Activated T-helper 1 cell treated with Interleukin-2 at 50 U/mL for 16 hours (primary cell): Measurements from ENCODE around the gene SLC16A7.
"Not testable (repeated sequence)": the region's sequence is repeated elsewhere in the genome, so short reads cannot be mapped to it uniquely, and the experiment has no call there.

Source experiments
- DNase-seq: peaks from one replicate; pipeline ENCODE4 v3.0.0-alpha.2; 2020; ENCODE audit warnings: low read depth

Gene SLC16A7

DNA sequence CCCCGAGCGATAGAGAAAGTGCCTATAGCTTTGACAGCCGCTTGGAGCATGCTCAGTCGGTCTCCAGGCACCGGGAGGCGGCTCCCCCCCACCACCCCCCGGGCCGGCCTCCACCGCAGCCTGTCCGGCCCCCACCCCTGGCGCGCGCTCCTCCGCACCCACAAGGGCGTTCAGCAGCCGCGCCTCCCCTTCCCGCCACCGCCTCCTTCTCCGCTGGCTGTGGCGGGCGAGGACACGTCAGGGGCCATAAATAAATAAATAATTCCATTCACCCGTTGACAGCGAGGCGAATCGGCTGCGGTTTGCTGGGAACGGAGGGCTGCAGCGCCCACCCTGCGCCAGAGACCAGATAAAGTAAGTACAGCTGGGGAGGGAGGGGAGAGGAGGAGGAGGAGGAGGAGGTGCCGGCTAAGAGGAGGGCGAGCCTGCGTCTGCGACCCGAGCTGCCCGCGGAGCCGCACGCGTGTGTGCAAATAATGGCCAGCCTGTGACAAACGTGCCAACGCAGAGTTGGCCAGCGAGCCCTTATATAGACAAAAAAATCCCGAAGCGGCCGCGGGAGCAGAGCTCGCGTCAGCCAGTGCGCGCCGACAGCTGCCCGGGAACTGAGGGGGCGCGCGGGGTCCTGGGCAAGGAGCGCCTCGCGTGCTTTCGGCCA lies at the start of gene SLC16A7:
Gene SLC16A7 (plus strand): TSS at position 147 of the 658 bp plus-strand sequence. CDS start 108,773 bp downstream, outside the sequence.
- DNase-seq: peak; percentile 75

- DNase-seq: no peak
Measured at GRCh38 chr12:59548930-59549329, 46.9 kb upstream of the SLC16A7 start.

DNA sequence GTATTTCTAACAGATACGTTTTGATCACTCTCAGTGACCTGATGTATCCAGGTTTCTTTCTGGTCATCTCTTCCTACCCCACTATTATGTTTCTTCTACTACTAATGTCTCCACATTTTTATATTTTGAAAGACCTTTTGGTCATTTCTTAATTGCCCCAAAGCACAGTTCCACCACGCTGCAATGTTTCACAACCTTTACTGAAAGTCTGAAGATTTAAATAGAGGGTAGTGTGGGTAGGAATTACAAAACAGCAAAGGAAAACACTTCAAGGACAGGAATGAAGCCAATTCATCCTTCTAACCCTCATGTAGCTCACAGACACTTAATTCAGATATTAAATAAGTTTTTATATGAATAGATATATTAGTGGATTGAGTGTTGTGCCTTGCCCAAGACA lies 36.1 kb upstream of the SLC16A7 start:
- DNase-seq: no peak

- no peak for DNase-seq
Measured at GRCh38 chr12:59570145-59570544, 25.7 kb upstream of the SLC16A7 start.

DNA sequence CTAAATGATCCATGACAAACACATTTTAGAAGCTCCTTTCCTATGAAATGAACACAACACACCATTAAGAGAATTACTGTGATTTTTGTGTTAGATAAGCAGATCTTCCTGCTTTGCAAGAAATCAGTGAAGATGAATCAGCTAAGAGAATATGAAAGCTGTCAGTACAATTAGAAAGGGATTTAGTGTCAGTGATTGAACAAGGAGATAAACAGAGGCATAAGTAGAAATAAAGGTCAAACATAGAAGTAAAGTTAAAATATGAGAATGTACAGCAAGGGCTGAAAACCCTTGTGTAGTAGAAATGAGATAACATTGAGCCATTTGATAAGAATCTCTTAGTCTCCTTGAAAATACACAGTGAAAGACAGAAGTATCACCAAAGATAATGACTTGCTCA lies 21.4 kb upstream of the SLC16A7 start:
- no peak for DNase-seq

DNA sequence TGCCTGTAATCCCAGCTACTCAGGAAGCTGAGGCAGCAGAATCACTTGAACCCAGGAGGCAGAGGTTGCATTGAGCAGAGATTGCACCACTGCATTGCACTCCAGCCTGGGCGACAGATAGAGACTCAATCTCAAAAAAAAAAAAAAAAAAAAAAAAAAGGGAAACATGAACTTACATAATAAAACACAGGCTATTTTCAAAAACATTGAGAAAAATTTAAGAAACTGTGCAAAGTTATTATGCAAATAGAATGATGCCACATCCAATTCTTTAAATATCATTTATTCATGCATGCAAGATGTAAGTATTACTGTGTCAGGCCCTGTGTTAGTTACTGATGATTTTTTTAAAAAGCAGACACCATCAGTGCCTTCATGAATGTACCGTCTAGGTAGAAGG lies 20.0 kb upstream of the SLC16A7 start:
- DNase-seq: no peak

GRCh38 chr12:59578254-59578653 lies 17.6 kb upstream of the SLC16A7 start:
- no peak for DNase-seq

- no peak for DNase-seq
Measured at GRCh38 chr12:59579631-59580030, 16.2 kb upstream of the SLC16A7 start.

- no peak for DNase-seq
Measured at GRCh38 chr12:59580050-59580449, 15.8 kb upstream of the SLC16A7 start.

GRCh38 chr12:59583003-59583712 lies 12.7 kb upstream of the SLC16A7 start:
- no peak for DNase-seq

GRCh38 chr12:59587710-59588109 lies 8.1 kb upstream of the SLC16A7 start:
- no peak for DNase-seq

GRCh38 chr12:59593761-59594160 lies 2.1 kb upstream of the SLC16A7 start:
- no peak for DNase-seq

GRCh38 chr12:59594943-59595500 lies 807 bp upstream of the SLC16A7 start:
- no peak for DNase-seq

DNA sequence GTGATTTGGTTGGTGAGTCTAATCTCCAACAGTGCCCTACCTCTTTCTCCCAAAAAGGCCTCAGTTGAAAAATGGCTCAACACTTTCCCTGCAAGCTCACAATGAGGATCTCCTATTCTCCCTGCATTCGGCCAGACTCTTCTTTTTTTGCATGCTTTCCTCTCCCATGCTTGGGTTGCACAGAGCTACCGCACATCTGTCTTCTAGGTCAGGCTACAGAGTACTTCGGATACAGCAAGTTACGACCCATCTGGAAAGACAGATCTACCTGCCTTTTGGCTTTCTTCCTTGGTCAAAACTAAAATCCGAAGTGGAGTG lies 305 bp upstream of the SLC16A7 start:
- no peak for DNase-seq

- peak; percentile 25 for DNase-seq
Measured at GRCh38 chr12:59597385-59597781, 1.6 kb downstream of the SLC16A7 start.

GRCh38 chr12:59600171-59600570 lies 4.3 kb downstream of the SLC16A7 start:
- no peak for DNase-seq

GRCh38 chr12:59603754-59604153 lies 7.9 kb downstream of the SLC16A7 start:
- no peak for DNase-seq

GRCh38 chr12:59612823-59613434 lies 17.1 kb downstream of the SLC16A7 start:
- not testable (repeated sequence) for DNase-seq

DNA sequence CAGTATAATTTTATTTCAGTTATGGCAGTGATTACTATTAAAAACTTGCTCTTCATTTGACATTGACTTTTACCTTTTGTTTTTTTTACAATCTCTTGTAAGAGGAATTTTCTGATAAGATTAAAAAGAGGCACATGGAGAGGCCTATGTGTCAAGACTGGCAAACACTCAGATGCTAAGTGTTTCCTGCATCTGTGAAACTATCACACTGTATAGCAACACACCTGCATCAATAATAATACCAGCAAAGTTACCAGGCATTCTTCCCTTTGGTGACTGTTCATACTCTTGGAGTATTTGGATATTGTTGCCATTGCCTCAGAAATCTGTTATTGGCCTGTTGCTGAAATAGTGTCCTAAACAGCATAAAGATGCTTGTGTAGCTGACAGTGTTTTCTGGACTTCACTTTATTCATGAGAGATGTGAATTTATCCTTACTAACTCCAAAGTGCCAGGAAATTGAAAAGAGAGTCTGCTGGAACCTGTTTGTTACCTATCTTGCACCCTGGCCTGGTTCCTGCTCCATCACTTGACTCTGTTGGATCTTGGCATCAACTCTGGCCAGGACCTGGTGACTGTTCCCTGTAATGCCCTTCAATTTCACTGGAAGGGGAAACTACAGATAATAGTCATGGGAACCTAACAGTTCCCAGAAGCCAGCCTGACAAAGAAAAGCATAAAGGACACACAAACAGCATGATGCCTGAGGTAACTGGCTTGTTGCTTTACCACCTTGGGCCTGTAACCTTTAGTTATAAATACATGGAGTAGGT lies 19.8 kb downstream of the SLC16A7 start:
- DNase-seq: no peak

- no peak for DNase-seq
Measured at GRCh38 chr12:59619461-59620240, 23.8 kb downstream of the SLC16A7 start.

DNA sequence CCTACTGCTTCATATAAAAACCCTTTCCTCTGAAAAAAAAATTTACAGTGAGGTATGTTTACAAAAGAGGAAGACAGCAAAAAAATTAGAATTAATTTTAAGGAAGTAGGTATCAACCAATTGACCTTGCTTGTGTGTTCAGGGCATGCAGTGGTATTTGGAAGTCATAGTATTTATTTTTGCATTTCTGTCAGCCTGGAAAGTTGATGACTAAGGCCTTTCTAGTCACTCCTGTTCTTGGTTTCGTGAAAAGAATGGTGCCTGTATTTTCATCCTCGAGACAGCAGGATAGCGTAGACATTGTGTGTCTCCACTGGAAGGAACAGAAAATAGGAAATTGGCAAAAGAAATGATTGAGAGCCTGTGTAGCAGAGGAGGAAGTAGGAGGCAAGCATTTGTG lies 24.5 kb downstream of the SLC16A7 start:
- no peak for DNase-seq
